Measurements from ENCODE around the gene PIGH. TPM values are rescaled to one million over a fixed set of nuclear protein-coding genes. Genes with fewer than 3 reads are reported as not detected.
A peak's percentile ranks its signal among the peaks of the same experiment; 100 is the strongest.

Gene PIGH
- total and polyA plus RNA-seq, 10 of the 15 experiments (the other 5 are each of a cell fraction or from before 2014, with no cell fraction given), result 15.5 to 46.6 (median 22.3) TPM

DNA sequence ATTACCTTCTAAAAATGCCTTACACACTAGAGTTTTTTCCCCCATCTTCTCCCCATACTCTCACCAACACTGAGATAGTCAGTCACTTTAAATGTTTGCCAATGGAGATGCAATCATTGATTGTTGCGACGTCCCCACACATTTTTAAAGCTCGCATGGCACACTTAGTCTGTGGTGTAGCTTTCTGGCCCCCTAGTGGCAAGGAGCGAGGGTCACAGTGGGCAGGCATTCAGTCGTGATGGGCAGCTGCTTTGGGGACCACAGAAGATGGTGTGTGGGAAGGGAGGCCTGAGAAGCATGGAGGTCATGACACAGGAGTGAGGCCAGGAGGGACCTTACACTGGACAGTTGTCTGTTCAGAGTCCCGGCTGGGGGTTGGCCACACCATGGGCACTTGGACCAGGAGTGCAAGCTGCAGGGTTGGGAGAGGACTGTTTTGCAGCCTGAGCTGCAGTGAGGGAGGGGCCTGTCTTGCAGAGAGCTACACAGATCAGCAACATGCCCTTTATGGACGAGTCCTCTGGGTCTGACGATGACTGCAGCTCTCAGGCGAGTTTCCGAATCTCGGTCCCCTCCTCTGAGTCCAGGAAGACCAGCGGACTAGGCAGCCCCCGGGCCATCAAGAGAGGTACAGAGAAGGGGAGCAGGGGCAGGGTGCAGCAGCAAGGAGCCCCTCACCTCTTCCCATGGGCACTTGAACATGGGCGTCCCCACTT, 28.6 kb downstream of the PIGH start:
- ATAC-seq, result peak; percentile 98
- DNase-seq (ENCODE audit: low read depth, low spot score), result no peak
- H3K27me3 ChIP-seq (replicated peaks in 1 of 2; ENCODE audit: control insufficient read depth in 2 of 2, insufficient read depth in 2 of 2, low read length in 1 of 2), result no peaks in the 10 kb centered on the region
- POLR2A ChIA-PET, result interaction anchor here (1.3 kb wide), 2 partner anchors 43 to 45 kb away, joined by 3 read pairs; no protein-coding TSS in a partner anchor
- no peaks in the 10 kb centered on the region for H3K4me1 ChIP-seq (ENCODE audit: control insufficient read depth, insufficient read depth, low read length)
- H3K36me3 ChIP-seq (ENCODE audit: control insufficient read depth in 2 of 2, insufficient read depth in 2 of 2, low read length in 1 of 2), result no peaks in the 10 kb centered on the region
- in situ Hi-C loops (cut with MboI), result no loop called here
- no peak overlapping the region for H2AFZ ChIP-seq (ENCODE audit: control insufficient read depth, low read depth, low read length)
- no peak overlapping the region for H3K9ac ChIP-seq (ENCODE audit: control insufficient read depth, insufficient read depth, low read length)
- no peaks in the 10 kb centered on the region for H3K79me2 ChIP-seq (ENCODE audit: control insufficient read depth, insufficient read depth, low read length)
- SMC1A ChIA-PET (ENCODE audit: uncharacterized antibody, unreplicated experiment), result interaction anchor here (0.8 to 6.1 kb wide), 30 partner anchors 9 to 224 kb away, joined by 3 to 185 read pairs (median 6); no protein-coding TSS in a partner anchor
- no peak overlapping the region for H3K4me2 ChIP-seq (ENCODE audit: control insufficient read depth, insufficient read depth)
- H3K9me3 ChIP-seq (replicated peaks; ENCODE audit: control insufficient read depth, insufficient read depth, low read length), result no peaks in the 10 kb centered on the region
- CTCF ChIA-PET, result interaction anchor here (0.6 to 27.6 kb wide), 57 partner anchors 8 to 1211 kb away, joined by 3 to 583 read pairs (median 5); partner anchors contain the start of genes PLEK2, PLEKHH1, RDH12 and TMEM229B
- H3K27ac ChIP-seq (ENCODE audit: control insufficient read depth, insufficient read depth), result no peak overlapping the region
- WGBS (ENCODE audit: insufficient coverage, insufficient replicate concordance, low lambda C conversion rate, missing lambda C conversion rate), result 26% methylated on average over 14 of the region's 14 CpGs
- peak; percentile 97 for FAIRE-seq
- RAD21 ChIA-PET (ENCODE audit: unreplicated experiment), result interaction anchor here (0.7 to 5.8 kb wide), 27 partner anchors 9 to 211 kb away, joined by 3 to 176 read pairs (median 4); partner anchors contain the start of genes ATP6V1D, EIF2S1 and PLEKHH1
- no TSS peak for BruUV-seq (replicated peaks)
- H3K4me3 ChIP-seq, result no peak overlapping the region
- H4K20me1 ChIP-seq (ENCODE audit: control insufficient read depth, insufficient read depth), result peaks cover 2% of the 10 kb centered on the region; the same call in 1 of the 2 replicates
- intact Hi-C loops (cut with micrococcal nuclease; ENCODE audit: unreplicated experiment), result loop anchor here (1.0 kb wide), 2 partner anchors 45 to 144 kb away; no protein-coding TSS in a partner anchor
- no peak for TF ChIP-seq ZNF207 (IDR thresholded peaks at IDR 0.05; ENCODE audit: borderline replicate concordance)
- no peak for TF ChIP-seq ZBED1 (IDR thresholded peaks at IDR 0.05; ENCODE audit: borderline replicate concordance)
- peak; percentile 70 for TF ChIP-seq YY1 (IDR thresholded peaks at IDR 0.05; ENCODE audit: low read depth, low read length)
- TF ChIP-seq, protein P1, sequence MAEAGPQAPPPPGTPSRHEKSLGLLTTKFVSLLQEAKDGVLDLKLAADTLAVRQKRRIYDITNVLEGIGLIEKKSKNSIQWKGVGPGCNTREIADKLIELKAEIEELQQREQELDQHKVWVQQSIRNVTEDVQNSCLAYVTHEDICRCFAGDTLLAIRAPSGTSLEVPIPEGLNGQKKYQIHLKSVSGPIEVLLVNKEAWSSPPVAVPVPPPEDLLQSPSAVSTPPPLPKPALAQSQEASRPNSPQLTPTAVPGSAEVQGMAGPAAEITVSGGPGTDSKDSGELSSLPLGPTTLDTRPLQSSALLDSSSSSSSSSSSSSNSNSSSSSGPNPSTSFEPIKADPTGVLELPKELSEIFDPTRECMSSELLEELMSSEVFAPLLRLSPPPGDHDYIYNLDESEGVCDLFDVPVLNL (IDR thresholded peaks at IDR 0.05; ENCODE audit: low read depth, low read length), result no peak
- TF ChIP-seq STAT1 (conservative IDR thresholded peaks at IDR 0.05), result no peak
- TF ChIP-seq REST (IDR thresholded peaks at IDR 0.05; ENCODE audit: low read depth, low read length), result no peak
- TF ChIP-seq TARDBP (IDR thresholded peaks at IDR 0.05; ENCODE audit: borderline replicate concordance), result no peak
- TF ChIP-seq NBN (IDR thresholded peaks at IDR 0.05), result no peak
- no peak for TF ChIP-seq CBX5 (IDR thresholded peaks at IDR 0.05; ENCODE audit: low read depth)
- TF ChIP-seq ZNF274 (IDR thresholded peaks at IDR 0.05; ENCODE audit: insufficient read depth, insufficient read length), result no peak
- TF ChIP-seq, protein P2, sequence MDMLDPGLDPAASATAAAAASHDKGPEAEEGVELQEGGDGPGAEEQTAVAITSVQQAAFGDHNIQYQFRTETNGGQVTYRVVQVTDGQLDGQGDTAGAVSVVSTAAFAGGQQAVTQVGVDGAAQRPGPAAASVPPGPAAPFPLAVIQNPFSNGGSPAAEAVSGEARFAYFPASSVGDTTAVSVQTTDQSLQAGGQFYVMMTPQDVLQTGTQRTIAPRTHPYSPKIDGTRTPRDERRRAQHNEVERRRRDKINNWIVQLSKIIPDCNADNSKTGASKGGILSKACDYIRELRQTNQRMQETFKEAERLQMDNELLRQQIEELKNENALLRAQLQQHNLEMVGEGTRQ (IDR thresholded peaks at IDR 0.05; ENCODE audit: borderline replicate concordance, low read depth, low read length), result no peak
- TF ChIP-seq ASH2L (IDR thresholded peaks at IDR 0.05; ENCODE audit: borderline replicate concordance, low read depth), result no peak
- TF ChIP-seq RUNX3 (IDR thresholded peaks at IDR 0.05; ENCODE audit: low read length), result peak; percentile 74
- TF ChIP-seq ZNF24 (IDR thresholded peaks at IDR 0.05), result no peak
- peak in 1 of 2 experiments; percentile 27; a peak in 1 of 4 replicates for TF ChIP-seq BHLHE40 (IDR thresholded peaks at IDR 0.05; ENCODE audit: borderline replicate concordance in 1 of 2, low read depth in 2 of 2, low read length in 1 of 2)
- TF ChIP-seq, protein P3, sequence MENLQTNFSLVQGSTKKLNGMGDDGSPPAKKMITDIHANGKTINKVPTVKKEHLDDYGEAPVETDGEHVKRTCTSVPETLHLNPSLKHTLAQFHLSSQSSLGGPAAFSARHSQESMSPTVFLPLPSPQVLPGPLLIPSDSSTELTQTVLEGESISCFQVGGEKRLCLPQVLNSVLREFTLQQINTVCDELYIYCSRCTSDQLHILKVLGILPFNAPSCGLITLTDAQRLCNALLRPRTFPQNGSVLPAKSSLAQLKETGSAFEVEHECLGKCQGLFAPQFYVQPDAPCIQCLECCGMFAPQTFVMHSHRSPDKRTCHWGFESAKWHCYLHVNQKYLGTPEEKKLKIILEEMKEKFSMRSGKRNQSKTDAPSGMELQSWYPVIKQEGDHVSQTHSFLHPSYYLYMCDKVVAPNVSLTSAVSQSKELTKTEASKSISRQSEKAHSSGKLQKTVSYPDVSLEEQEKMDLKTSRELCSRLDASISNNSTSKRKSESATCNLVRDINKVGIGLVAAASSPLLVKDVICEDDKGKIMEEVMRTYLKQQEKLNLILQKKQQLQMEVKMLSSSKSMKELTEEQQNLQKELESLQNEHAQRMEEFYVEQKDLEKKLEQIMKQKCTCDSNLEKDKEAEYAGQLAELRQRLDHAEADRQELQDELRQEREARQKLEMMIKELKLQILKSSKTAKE (IDR thresholded peaks at IDR 0.05; ENCODE audit: low read depth, poor library complexity, severe bottlenecking), result no peak
